Right atrium auricular region (tissue), 2 donors: ENCODE measurements around the gene L3MBTL4. TPM values are rescaled to one million over a fixed set of nuclear protein-coding genes. Genes with fewer than 3 reads are reported as not detected.
A peak's percentile ranks its signal among the peaks of the same experiment; 100 is the strongest.
"Not testable (repeated sequence)": the region's sequence is repeated elsewhere in the genome, so short reads cannot be mapped to it uniquely, and the experiment has no call there.

ENCODE experiments used
- DNase-seq: peaks from one replicate; pipeline ENCODE4 v3.0.0-alpha.2; 2019; ENCODE audit warnings: low spot score
- H3K27ac ChIP-seq, 2 donors: fragments of 200-600 bp; sonication (generic); 1 replicate in 1 of 2; 2 replicates in 1 of 2; pipeline ENCODE4 v1.5.1; 2016 to 2019
- H3K27me3 ChIP-seq, 2 donors: fragments of 200-600 bp; sonication (generic); one replicate each; pipeline versions ENCODE4 v1.5.1 to v1.6.0; 2017 to 2019
- H3K36me3 ChIP-seq: fragments of 200-600 bp; sonication (generic); one replicate; pipeline ENCODE4 v1.5.1; 2016
- H3K4me1 ChIP-seq, 2 donors: fragments of 200-600 bp; sonication (generic); one replicate each; pipeline versions ENCODE4 v1.5.1 to v1.6.0; 2017 to 2019
- H3K4me3 ChIP-seq, 2 donors: fragments of 200-600 bp; sonication (generic); 1 replicate in 1 of 2; 2 replicates in 1 of 2; pipeline ENCODE4 v1.5.1; 2017 to 2019; ENCODE audit warnings: mild to moderate bottlenecking in 1 of 2, moderate library complexity in 1 of 2
- H3K9me3 ChIP-seq, 2 donors: fragments of 200-600 bp; sonication (generic); one replicate each; pipeline ENCODE4 v1.5.1; 2019
- total RNA-seq, 2 donors: library from RNA; depleted of rRNA; stranded (reverse); fragments of >200 nt; gene quantifications; one replicate each; pipeline ENCODE4 v1.1.0, GENCODE V29; 2016
- TF ChIP-seq, protein P1 (sequence below), 2 donors: fragments of 200-600 bp; sonication (generic); IDR thresholded peaks; one replicate each; pipeline ENCODE4 v1.5.1; 2019; ENCODE audit warnings: antibody characterized with exemption in 2 of 2

L3MBTL4 gene
- total RNA-seq, 2 donors from 2014 or later: 6.6 to 10.5 TPM

DNA sequence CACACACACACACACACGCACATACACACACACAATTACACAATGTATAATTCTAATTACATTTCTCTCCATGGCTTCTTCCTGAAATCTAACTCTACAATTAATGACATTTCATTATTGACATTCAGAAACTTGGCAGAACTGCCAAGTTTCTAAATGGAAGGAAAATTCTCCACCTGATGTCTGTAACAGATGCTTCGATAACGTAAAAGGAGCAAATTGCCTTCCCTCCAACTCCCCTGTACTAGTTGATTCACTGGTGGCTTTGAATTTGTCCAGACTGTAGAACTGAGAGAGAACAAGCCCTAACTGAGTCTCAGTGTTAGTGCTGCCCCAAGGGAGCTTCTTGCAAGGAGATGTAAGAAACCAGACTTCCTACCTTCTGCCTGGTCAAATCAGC is 264.3 kb downstream of the L3MBTL4 start:
- H3K9me3 ChIP-seq: no peaks in the 10 kb centered on the region
- H3K4me1 ChIP-seq: no peaks in the 10 kb centered on the region
- TF ChIP-seq, protein P1, sequence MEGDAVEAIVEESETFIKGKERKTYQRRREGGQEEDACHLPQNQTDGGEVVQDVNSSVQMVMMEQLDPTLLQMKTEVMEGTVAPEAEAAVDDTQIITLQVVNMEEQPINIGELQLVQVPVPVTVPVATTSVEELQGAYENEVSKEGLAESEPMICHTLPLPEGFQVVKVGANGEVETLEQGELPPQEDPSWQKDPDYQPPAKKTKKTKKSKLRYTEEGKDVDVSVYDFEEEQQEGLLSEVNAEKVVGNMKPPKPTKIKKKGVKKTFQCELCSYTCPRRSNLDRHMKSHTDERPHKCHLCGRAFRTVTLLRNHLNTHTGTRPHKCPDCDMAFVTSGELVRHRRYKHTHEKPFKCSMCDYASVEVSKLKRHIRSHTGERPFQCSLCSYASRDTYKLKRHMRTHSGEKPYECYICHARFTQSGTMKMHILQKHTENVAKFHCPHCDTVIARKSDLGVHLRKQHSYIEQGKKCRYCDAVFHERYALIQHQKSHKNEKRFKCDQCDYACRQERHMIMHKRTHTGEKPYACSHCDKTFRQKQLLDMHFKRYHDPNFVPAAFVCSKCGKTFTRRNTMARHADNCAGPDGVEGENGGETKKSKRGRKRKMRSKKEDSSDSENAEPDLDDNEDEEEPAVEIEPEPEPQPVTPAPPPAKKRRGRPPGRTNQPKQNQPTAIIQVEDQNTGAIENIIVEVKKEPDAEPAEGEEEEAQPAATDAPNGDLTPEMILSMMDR (IDR thresholded peaks at IDR 0.05): no peak
- no peak overlapping the region for H3K27ac ChIP-seq
- H3K4me3 ChIP-seq: no peak overlapping the region
- no peak for DNase-seq
- no peaks in the 10 kb centered on the region for H3K27me3 ChIP-seq
- H3K36me3 ChIP-seq: no peaks in the 10 kb centered on the region

DNA sequence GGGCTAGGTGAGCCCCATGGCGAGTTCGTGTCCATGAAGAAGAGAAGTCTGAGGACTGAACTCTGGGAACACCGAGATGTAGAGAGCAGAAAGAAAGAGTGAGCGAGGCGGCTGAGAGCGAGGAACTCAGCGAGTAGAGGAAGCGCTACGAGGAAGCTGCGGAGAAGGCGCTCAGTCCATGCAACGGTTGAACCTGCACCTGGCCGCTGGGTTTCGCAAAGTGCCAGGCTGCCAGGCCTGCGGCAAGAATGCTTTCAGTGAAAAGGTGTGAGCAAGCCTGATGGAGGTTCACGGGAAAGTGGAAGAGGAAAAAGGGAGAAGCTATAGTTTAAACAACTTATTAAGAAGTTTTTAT is 268.4 kb downstream of the L3MBTL4 start:
- Histone ChIP-seq H3K4me3 (peak overlapping the region in 1 of 2 donors; percentile 12), H3K27me3 (no peaks in the 10 kb centered on the region), H3K27ac (peak overlapping the region; percentile 55 to 62), H3K36me3 (no peaks in the 10 kb centered on the region), H3K4me1 (no peaks in the 10 kb centered on the region), H3K9me3 (no peaks in the 10 kb centered on the region)
- DNase-seq: no peak
- TF ChIP-seq, protein P1 (IDR thresholded peaks at IDR 0.05): no peak

DNA sequence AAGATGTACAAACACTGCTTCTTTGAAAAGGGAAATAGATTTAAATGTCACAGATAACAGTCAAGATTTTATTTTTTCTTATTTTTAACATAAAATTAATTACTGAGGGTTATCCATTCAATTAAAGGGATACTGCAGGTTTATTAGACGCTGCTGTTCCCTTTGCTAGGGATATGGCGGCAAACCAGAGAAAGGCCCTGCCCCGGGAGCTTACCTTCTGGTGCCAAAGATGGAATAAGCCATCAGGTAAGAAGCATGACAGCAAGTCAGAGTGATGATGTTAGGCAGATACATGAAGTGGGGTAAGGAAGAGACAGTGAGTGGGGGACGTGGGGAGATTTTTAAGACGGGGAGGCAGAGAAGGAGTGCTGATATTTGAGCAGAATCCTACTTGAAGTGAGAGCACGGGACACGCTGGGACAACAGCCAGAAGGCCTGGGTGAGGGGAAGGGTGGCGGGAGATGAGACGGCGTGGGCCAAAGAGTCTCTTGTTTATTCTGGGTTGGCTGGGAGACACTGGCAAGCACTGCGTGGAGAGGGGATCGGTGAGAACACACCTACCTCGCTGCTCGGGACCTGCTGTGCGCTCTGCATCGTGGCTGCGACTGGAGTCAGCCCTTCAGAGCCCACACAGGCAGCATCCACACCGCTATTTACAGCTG is 268.9 kb downstream of the L3MBTL4 start:
- TF ChIP-seq, protein P1 (IDR thresholded peaks at IDR 0.05): no peak
- peak overlapping the region in 1 of 2 donors; percentile 12 for H3K4me3 ChIP-seq
- no peaks in the 10 kb centered on the region for H3K4me1 ChIP-seq
- DNase-seq: no peak
- H3K27ac ChIP-seq: peak overlapping the region; percentile 55 to 62
- H3K9me3 ChIP-seq: no peaks in the 10 kb centered on the region
- H3K36me3 ChIP-seq: no peaks in the 10 kb centered on the region
- no peaks in the 10 kb centered on the region for H3K27me3 ChIP-seq

DNA sequence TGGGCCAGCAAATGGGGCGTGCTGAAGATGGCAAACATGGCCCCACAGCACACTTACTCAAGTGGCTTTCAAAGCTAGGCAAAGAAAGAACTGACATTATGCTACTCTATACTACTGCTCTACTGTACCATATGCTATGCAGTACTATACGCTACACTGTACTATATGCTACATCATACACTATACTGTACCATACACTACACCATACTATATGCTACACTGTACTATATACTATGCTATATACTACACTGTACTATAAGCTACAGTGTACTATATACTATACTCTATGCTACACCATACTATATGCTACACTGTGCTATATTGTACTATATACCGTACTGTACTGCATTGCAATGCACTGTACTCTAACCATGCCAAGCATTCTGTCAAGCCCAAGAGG is 275.7 kb downstream of the L3MBTL4 start:
- DNase-seq: no peak
- no peaks in the 10 kb centered on the region for H3K9me3 ChIP-seq
- TF ChIP-seq, protein P1 (IDR thresholded peaks at IDR 0.05): no peak

DNA sequence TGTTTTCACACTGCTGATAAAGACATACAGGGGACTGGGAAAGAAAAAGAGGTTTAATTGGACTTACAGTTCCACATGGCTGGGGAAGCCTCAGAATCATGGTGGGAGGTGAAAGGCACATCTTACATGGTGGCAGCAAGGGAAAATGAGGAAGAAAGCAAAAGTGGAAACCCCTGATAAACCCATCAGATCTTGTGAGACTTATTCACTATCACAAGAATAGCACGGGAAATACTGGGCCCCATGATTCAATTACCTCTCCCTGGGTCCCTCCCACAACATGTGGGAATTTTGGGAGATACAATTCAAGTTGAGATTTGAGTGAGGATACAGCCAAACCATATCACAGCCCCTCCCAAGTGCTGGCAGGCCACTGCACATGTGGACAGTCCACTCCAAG is 278.8 kb downstream of the L3MBTL4 start:
- not testable (repeated sequence) for H3K4me3 ChIP-seq, H3K27ac ChIP-seq, H3K4me1 ChIP-seq, H3K27me3 ChIP-seq, DNase-seq, H3K9me3 ChIP-seq, H3K36me3 ChIP-seq

More for the DNA sequence above, 275.7 kb downstream of the L3MBTL4 start:
- Histone ChIP-seq H3K4me1 (no peaks in the 10 kb centered on the region), H3K4me3 (no peak overlapping the region), H3K27ac (no peak overlapping the region), H3K36me3 (no peaks in the 10 kb centered on the region), H3K27me3 (no peaks in the 10 kb centered on the region)

DNA sequence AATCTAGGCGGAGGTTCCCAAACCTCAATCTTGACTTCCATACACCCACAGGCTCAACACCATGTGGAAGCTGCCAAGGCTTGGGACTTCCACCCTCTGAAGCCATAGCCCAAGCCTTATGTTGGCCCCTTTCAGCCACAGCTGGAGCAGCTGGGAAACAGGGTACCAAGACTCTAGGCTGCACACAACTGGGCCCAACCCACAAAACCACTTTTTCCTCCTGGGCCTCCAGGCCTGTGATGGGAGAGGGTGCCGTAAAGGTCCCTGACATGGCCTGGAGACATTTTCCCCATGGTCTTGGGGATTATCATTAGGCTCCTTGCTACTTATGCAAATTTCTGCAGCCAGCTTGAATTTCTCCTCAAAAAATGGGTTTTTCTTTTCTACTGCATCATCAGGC is 279.7 kb downstream of the L3MBTL4 start:
- not testable (repeated sequence) for H3K27me3 ChIP-seq, H3K4me3 ChIP-seq, DNase-seq, H3K27ac ChIP-seq, H3K9me3 ChIP-seq, H3K4me1 ChIP-seq, H3K36me3 ChIP-seq

DNA sequence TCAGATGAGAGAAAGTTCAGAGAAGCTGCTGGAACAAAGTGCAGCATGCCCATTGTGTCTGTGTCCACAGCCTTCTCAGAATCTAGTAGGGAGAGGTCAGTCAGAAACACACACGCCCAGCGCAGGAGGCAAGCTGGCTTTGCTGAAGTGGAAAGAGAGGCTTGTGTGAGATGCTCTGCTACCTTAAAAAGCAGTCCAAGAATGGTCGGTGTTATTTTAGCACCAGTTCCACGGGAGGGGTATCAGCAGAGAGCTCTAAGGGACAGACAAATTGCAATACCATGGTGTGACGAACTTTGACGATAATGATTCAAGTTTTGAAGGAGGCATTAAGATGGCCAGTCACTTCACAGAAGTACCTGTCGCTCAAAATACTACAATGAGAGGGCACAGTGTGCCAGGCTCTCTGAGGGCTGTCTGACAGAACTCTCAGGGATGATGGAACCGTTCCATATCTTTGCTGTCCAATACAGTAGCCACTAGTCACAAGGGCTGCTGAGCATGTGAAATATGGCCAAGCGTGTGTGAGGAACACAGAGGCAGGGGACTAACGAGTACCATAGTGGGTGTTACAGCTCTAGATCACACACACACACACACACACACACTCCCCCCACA is 281.9 kb downstream of the L3MBTL4 start:
- TF ChIP-seq, protein P1 (IDR thresholded peaks at IDR 0.05): no peak
- no peaks in the 10 kb centered on the region for H3K9me3 ChIP-seq
- H3K4me3 ChIP-seq: no peak overlapping the region
- H3K27ac ChIP-seq: peak overlapping the region; percentile 2 to 64
- no peaks in the 10 kb centered on the region for H3K27me3 ChIP-seq
- no peaks in the 10 kb centered on the region for H3K36me3 ChIP-seq
- no peak for DNase-seq
- H3K4me1 ChIP-seq: peaks cover 0 to 5% of the 10 kb centered on the region in 2 donors
